ENCODE data around the gene TEX9. TPM values are rescaled to one million over a fixed set of nuclear protein-coding genes. Genes with fewer than 3 reads are reported as not detected.
A peak's percentile ranks its signal among the peaks of the same experiment; 100 is the strongest.

Gene TEX9
- total RNA-seq, 1 donor from 2014 or later = under 0.01 TPM

DNA sequence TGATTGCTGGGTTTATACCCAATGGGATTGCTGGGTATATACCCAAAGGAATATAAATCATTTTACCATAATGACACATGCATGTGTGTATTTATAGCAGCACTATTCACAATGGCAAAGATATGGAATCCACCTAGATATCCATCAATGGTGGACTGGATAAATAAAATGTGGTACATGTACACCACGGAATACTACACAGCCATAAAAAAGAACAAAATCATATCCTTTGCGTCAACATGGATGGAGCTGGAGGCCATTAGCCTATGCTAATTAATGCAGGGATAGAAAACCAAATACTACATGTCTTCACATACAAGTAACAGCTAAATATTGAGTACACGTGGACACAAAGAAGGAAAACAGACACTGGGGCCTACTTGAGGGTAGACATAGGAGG lies 77.1 kb downstream of the TEX9 start:
- no peak for DNase-seq (ENCODE audit: low read depth in 2 of 2)

DNA sequence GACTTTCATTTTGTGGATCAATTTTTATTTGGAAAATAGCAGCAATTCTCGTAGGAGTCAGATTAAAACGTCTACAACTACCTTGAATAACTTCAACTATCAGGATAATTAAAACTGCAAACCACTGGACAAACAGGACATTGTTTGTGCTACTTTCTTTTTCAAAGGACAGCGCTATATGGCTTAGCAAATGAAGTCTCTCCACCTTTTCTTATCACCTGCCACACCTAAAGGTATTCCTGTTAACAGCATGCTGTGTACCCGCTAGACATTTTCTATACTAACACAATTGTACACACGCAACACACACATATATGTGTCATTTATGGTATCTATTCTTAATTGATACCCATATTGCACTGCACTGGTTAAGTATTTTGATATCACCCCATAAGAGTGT lies 80.5 kb downstream of the TEX9 start:
- DNase-seq (ENCODE audit: low read depth in 2 of 2) = no peak

DNA sequence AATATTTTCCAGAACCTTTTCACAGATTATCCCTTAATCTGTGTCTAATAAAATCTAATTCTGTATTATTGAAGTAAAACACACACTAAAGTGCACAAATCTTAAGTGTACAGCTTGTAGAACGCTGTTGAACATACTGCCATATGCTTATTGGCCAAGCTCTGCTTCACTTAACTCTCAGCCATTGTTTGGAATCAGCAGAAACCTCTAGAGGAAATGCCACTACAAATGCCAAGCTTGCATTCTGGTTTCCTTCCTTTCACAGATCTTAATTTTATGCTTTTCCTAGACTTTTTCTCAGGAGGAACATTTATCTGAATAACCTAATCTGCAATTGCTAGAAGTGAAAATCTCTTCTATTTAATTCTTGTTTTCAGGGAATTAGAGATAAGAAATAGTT lies 89.6 kb downstream of the TEX9 start:
- peak; percentile 15 to 54 for DNase-seq (ENCODE audit: low read depth in 2 of 2)

DNA sequence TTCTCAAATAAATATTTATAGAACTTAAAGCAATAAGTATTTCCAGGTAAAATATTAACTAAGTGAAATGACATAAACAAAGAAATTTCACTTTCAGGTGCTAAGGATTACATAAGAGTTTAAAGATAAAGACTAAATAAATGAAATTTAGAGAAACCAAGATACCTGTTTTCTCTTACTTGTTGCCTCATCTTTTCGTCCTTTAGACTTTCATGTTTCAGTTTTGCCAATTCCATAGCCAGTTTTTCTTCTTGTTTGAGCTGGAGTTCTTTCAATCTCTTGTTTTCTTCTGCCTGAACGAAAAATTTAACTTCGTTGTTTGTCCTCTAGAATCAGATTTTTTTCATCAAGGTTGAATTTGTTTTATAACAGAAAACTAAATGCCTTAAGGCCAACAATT lies 91.0 kb downstream of the TEX9 start:
- DNase-seq (ENCODE audit: low read depth in 2 of 2) = no peak

DNA sequence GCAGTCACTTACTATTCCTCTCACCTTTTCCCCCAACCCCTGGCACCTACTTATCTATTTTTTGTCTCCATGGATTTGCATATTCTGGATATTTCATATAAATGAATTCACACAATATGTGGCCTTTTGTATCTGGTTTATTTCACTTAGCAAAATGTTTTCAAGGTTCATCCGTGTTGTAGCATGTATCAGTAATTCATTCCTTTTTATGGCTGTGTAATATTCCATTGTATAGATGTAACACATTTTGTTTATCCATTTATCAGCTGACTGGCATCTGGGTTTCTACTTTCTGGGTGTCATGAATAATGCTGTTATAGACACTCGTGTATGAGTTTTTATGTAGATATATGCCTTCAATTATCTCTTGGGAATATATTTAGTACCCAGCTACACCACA lies 93.9 kb downstream of the TEX9 start:
- DNase-seq (ENCODE audit: low read depth in 2 of 2) = no peak

DNA sequence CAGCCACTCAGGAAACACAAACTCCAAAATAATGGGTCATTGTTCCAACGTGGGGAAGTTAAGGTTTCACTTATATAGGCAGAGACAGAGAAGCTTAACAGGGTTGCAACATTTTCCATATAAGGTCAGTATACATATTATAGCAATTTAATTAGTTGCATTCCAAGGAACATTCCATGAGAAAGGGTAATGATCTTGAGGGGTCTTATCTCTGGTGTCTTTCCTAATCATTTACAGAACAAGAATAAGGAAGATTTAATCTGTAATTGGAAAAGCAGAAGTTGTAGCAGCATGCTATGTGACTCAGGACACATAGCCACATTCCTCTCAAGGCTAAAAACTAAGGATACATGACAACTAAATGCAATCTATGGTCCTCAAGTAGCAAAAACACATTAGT lies 94.8 kb downstream of the TEX9 start:
- DNase-seq (ENCODE audit: low read depth in 2 of 2) = no peak

DNA sequence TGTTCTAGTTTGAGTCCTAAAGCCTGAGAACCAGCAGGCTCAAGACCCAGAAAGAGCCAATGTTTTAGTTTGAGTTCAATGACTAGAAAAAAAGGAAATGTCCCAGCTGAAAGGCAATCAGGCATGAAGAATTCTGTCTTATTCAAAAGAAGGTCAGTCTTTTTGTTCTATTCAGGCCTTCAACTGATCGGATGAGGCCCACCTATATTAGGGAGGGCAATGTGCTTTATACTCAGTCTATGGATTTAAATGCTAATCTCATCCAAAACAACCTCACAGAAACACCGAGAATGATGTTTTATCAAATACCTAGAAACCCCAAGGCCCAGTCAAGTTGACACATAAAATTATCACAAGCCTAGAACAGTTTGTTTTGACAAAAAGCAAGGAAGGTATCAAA lies 95.7 kb downstream of the TEX9 start:
- DNase-seq (ENCODE audit: low read depth in 2 of 2) = no peak

DNA sequence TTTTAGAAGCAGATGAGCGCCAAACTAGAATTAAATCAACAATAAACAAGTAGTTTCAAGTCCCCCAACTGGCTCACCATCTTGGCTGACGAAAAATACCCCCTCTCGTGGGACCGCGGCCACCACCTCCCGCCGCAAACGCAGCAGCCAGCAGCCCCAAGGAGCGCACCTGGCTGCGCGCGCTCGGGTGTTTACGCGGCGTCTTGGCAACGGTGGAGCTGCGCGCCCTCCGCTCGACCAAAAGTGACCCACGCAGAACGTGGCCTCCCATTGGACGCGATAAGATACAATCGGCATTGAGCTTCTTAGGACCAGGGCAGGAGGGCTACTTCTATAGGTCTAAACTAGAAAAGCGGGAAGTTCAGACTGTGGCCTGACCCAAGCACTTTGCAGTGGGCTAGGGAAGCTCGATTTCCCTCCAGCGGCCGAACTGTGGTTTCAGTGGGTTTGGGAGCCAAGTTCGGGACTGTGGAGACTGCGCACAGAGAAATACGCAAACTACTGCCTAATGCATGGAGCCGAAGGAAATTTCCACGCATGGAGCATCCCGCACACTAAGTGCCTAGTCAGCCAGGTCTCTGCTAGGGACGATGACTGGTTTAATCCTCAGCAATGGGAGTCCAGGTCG lies 99.8 kb downstream of the TEX9 start, which contains the start of gene MNS1:
TSS of gene MNS1 (minus strand) at position 245 of the 628 bp plus-strand sequence. CDS start at position 80, 165 bp downstream.
- peak; percentile 96 to 97 for DNase-seq (ENCODE audit: low read depth in 2 of 2)

DNA sequence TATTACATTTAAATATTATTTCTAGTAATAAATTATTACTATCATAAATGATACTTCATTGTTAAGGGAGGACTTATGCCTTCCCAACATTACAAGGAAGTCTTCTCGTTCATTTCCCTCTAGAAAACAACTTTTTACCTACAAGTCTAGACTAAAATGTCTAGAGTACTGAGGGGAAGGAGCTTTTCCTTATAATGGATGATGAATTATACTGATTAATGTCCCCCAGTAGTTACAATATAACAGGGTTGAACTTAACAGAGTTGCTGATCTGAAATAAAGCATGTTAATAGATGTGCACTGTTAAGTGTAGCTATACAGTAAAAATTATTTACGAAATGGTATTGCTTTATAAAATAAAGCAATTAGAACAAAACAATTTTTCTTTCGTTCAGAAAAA lies 102.4 kb downstream of the TEX9 start:
- no peak for DNase-seq (ENCODE audit: low read depth in 2 of 2)

DNA sequence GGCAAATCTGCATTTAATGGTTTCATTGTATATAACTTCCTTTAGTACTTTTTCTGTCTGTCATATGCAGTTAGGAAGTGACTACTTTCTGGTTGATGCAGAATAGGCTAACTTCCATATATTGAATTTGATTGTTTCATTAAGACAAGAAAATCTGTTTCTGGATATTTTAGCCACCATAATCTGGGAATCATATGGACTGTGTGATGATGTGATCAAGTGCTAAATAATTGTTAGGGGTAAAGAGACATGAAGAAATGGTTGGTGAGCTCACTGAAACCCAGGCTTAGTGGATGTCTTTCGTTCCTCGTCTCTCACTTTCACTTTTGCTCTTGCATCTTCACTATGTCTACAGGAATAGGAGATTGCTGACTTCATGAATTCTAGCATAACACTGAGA lies 103.2 kb downstream of the TEX9 start:
- peak in 1 of 2 donors; percentile 50 for DNase-seq (ENCODE audit: low read depth in 2 of 2)

DNA sequence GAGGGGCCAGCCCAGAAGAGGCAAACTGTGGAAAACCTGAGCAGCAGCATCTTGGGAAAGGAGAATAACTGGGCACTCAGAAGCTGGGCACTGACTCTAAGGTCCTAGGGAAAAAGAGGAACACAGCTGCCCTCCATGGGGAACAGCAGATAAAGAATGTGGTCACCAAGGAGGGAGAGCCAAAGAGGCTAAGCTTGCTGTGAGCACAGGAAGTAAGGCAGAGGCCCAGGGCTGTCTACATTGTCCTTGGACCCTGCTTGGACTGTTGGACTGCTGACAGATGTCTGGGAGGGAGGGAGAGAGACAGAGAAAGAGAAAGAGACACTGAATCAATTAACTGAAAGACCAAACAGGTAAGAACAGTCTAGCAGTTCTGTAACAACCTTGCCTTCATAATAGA lies 104.3 kb downstream of the TEX9 start:
- no peak for DNase-seq (ENCODE audit: low read depth in 2 of 2)

DNA sequence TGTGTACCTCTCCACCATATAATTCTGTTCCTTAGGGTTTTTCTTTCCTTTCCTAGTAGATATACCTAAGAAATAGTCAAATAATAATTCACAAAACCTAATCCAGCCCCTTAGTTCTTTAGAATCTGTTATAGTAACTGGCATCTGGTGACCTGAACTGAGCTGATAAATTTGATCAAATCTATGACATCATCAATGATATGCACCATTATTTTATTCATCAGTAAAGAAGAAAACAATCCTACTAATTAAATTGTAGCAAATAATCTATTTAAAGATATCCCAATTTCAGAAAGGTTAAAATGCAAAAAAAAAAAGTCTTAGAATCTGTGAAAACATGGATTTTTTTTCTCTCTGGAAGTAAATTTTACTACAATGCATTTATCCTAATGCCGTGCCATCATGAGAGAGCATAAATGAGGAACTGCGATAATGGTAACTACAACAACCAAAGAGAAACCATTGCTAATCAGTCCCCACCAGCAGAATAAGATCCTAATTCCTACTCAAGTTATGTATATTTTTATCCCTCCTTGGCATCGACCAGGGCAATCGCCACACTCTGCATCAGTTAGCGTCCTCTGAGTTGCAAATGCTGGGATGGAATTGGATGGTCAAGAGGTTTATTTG lies 106.3 kb downstream of the TEX9 start:
- no peak for DNase-seq (ENCODE audit: low read depth in 2 of 2)

DNA sequence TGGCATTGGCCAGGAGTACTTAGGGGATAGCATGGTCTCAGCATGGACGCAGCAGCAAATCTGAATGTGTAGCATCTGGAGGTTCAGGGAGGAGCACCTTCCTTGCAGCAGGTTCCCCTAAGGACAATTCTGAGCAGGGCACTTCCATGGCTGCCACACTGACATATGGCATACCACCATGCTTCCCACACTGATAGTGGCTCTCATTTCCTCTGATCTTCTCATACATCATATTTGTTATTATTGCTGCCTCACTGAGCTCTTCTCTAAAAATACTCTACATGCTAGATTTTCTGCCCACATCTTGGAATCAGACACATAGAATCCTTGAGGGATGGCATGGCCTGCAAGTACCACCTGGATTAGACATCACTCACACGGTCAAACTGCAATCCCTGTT lies 107.1 kb downstream of the TEX9 start:
- no peak for DNase-seq (ENCODE audit: low read depth in 2 of 2)

DNA sequence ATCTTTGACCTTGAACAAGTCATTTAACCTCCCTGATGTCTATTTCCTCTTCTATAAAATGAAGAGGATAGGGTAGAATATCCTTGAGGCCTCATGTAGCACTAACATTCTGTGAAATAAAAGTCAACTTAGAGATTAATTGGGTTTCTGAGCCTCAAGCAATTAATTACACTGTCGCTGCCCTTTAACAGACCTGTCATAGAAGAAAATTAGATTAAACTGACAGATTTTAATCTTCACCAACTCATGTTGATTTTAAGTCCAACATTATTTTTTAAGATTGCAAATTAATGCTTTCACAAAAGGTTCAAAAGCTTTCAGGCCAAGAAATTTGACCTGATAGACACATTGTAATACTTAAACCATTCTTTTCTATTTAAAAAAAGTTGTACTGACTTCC lies 107.8 kb downstream of the TEX9 start:
- DNase-seq (ENCODE audit: low read depth in 2 of 2) = no peak

DNA sequence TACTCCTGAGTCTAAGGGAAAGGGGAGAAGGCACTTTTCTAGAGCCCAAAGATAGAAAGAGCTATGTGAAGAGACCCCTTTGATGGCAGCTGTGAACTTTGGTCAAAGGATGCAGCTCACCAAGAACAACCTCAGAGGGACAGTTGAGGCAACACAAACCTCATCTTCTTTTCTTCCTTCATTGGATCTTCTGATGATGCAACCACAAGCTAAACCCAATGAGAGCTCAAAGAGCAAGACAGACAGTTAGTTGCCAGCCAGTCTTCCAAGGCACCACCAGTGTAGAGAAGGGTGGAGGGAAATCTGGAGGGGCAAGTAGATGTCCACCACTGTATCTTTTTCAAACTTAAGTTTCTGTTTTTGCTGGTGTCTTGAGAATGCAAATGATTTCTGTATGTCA lies 110.1 kb downstream of the TEX9 start:
- DNase-seq (ENCODE audit: low read depth in 2 of 2) = no peak

Other genes with a start within 250 kb of the TEX9 start
- gene RFX7, start 121.5 kb upstream of the TEX9 start, total RNA-seq = 2.2 and 3.1 TPM in 2 replicates
- 0.20 and 0.22 TPM in 2 replicates for gene MNS1, start 99.7 kb downstream of the TEX9 start, total RNA-seq

Measured in lung microvascular endothelial cell (primary cell).